Activated CD4-positive, alpha-beta T cell treated with anti-CD3 and anti-CD28 coated beads, Interleukin-2, amount 10 ng/mL, durations not matched to agents 7 days and 5 days (primary cell): ENCODE measurements around the gene KAZALD1. TPM values are rescaled to one million over a fixed set of nuclear protein-coding genes. Genes with fewer than 3 reads are reported as not detected.

Experiments used
- CTCF ChIA-PET: fragments of 350-600 bp; sonication (Branson Sonifier 250); formaldehyde crosslinking; loops from one replicate; lab custom pipeline; 2021; ENCODE audit warnings: antibody characterized with exemption; lab: Charles Lee
- POLR2A ChIA-PET: fragments of 350-600 bp; sonication (Branson Sonifier 250); formaldehyde crosslinking; loops from one replicate; lab custom pipeline; 2021; ENCODE audit warnings: antibody characterized with exemption; lab: Charles Lee
- DNase-seq: peaks from one replicate; pipeline ENCODE4 v3.0.0-alpha.2; 2020
- H3K27ac Mint-ChIP-seq: one replicate; pipeline ENCODE4 v1.8.0; 2021; ENCODE audit warnings: mild to moderate bottlenecking, moderate library complexity, mixed read lengths
- H3K27me3 Mint-ChIP-seq: one replicate; pipeline ENCODE4 v1.8.0; 2021; ENCODE audit warnings: mixed read lengths
- H3K36me3 Mint-ChIP-seq: one replicate; pipeline ENCODE4 v1.8.0; 2021; ENCODE audit warnings: low read depth, mixed read lengths
- H3K4me1 Mint-ChIP-seq: one replicate; pipeline ENCODE4 v1.8.0; 2021; ENCODE audit warnings: mixed read lengths
- H3K4me3 Mint-ChIP-seq: one replicate; pipeline ENCODE4 v1.8.0; 2021; ENCODE audit warnings: mild to moderate bottlenecking, moderate library complexity, mixed read lengths
- H3K9me3 Mint-ChIP-seq: one replicate; pipeline ENCODE4 v1.8.0; 2021; ENCODE audit warnings: mixed read lengths
- total RNA-seq, 2 experiments: library from RNA; stranded (reverse); gene quantifications; one replicate each; pipeline ENCODE4 v1.2.3, GENCODE V29; 2021

KAZALD1 gene
- total RNA-seq, 2 experiments from 2014 or later, result 0.27 to 0.55 TPM

DNA sequence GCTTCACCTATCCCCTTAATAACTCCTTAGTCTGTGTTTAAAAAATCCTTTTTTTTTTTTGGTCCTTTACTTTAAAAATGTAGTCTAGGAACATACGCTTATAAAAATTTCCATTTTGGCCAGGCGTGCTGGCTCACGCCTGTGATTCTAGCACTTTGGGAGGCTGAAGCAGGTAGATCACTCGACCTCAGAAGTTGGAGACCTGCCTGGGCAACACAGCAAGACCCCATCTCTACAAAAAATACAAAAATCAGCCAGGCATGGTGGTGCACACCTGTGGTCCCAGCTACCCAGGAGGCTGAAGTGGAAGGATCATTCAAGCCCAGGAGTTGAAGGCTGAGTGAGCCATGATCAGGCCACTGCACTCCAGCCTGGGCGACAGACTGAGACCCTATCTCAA is 14.8 kb downstream of the KAZALD1 start:
- CTCF ChIA-PET, result interaction anchor here (0.7 to 1.7 kb wide), 4 partner anchors 9 to 34 kb away, joined by 3 to 5 read pairs (median 4); no protein-coding TSS in a partner anchor
- no peak for DNase-seq
- Mint-ChIP-seq H3K27me3 (peaks cover 55% of the 10 kb centered on the region), H3K4me3 (no peak overlapping the region), H3K9me3 (no peaks in the 10 kb centered on the region), H3K36me3 (no peaks in the 10 kb centered on the region), H3K4me1 (peaks cover 1% of the 10 kb centered on the region), H3K27ac (no peak overlapping the region)
- POLR2A ChIA-PET, result no interaction called here

DNA sequence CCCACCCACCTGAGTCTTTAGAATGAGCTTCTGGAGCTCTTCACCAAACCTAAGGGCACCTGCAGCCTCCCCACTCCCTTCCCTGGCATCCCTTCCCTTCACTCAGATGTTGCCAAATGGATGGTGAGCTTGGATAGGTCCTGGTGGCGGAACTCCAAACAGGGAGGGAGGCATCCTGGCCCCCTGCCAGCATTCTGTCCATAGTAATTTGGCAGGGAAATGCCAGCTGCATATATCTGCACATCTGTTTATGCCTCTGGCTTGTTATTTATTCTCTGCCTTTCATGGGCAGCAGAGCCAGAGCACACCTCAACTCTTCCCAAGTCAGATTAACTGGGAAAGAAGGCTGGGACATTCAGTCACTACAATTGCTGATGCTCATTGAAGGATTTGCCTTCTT is 18.1 kb downstream of the KAZALD1 start:
- no peak for DNase-seq
- Mint-ChIP-seq H3K36me3 (no peaks in the 10 kb centered on the region), H3K27me3 (peaks cover 38% of the 10 kb centered on the region), H3K27ac (no peak overlapping the region), H3K9me3 (no peaks in the 10 kb centered on the region), H3K4me3 (no peak overlapping the region), H3K4me1 (peaks cover 1% of the 10 kb centered on the region)
- ChIA-PET CTCF (interaction anchor here (0.7 to 2.1 kb wide), 4 partner anchors 9 to 29 kb away, joined by 3 to 6 read pairs (median 4); no protein-coding TSS in a partner anchor), POLR2A (no interaction called here)

DNA sequence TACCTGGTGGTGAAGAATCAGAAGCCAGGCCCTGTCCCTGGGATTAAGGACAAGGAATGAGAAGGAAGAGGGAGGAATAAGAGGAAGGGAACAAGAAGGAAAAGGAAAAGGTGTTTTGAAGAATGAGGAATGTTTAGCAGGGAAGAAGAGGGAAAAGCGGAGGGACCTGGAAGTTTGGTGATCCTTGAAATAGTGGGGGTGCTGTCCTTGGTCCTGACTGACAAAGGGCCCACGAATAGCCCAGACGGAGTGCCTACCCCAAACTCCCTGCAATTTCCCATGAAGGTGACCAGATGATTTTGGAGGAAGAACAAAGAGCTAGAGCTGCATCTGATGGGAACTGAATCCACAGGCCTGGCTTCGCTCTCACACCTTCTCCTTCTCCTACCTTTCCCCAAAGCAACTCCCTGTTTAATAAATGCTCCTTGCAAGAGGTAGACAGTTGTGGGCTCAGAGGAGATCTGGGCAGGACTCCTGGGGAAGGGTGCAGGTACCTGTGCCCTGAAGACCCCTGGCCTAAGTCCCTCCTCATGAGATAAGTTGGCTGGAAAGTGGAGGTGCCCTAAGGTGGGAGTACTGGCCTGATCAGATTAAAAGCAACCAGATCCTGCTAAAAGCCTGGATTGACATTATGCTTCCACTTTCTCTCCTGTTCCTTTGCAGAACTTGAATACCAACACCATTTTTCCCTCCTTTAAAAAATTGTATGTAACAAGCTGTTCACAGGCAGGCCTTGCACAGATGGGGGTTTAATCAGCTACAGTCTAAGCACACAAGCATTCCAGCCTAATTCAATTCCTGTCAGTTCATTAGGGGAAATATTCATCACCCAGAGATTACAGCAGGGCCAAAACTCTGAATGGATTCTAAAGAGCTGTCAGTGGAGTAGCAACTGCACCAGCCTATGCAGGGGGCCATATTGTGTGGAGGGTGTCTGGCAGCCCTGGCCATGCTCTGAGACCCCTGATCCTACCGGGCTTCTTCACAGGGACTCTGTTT is 19.4 kb downstream of the KAZALD1 start:
- no peak for DNase-seq
- Mint-ChIP-seq H3K36me3 (no peaks in the 10 kb centered on the region), H3K9me3 (no peaks in the 10 kb centered on the region), H3K4me1 (no peaks in the 10 kb centered on the region), H3K27ac (no peak overlapping the region), H3K4me3 (no peak overlapping the region), H3K27me3 (peaks cover 35% of the 10 kb centered on the region)
- POLR2A ChIA-PET, result no interaction called here
- CTCF ChIA-PET, result interaction anchor here (0.7 to 1.2 kb wide), 2 partner anchors 15 to 40 kb away, joined by 3 to 4 read pairs; no protein-coding TSS in a partner anchor

DNA sequence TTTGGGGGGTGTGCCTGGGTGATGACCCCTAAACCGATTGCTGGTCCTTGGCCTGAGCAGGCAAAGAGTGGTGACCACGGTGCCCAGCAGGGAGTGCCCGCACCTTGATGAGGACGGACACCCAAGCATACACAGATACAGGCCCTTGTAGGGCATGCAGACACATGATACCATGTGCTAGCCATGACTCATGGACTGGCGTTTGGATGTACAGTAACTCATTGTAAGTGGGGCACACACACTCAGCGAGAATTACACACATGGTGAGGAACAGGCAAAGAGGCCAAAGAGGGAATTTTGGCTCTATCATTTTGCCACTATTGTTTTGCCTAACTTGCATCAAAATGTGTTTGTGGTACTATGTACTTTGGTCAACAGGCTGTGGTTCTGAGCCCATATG is 24.1 kb downstream of the KAZALD1 start:
- no peak overlapping the region for H3K4me3 Mint-ChIP-seq
- H3K4me1 Mint-ChIP-seq, result no peaks in the 10 kb centered on the region
- ChIA-PET CTCF (interaction anchor here (0.6 to 4.5 kb wide), 4 partner anchors 10 to 518 kb away, joined by 3 to 21 read pairs (median 4); no protein-coding TSS in a partner anchor), POLR2A (no interaction called here)
- H3K36me3 Mint-ChIP-seq, result no peaks in the 10 kb centered on the region
- no peak overlapping the region for H3K27ac Mint-ChIP-seq
- H3K27me3 Mint-ChIP-seq, result peaks cover 48% of the 10 kb centered on the region
- DNase-seq, result no peak
- no peaks in the 10 kb centered on the region for H3K9me3 Mint-ChIP-seq

DNA sequence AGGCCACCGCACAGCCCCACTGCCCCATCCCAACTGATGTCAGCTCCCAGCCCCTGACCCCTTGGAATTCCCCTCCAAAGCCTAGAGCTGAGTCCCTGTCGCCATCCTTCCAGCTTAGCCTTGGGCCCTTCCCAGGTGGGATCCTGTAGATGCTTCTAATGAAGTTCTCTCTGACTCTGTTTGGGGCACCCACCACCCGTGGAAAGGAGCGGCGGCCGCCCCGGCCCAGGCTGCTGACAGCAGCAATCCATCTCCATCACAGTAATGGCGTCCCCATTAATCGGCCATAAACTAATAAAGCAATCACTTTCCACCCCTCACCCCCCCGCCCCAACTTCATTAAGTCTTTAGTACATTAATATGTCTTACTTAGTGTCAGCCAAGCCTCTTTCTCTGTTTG is 25.6 kb downstream of the KAZALD1 start:
- no peak for DNase-seq
- H3K27me3 Mint-ChIP-seq, result peaks cover 50% of the 10 kb centered on the region
- H3K36me3 Mint-ChIP-seq, result no peaks in the 10 kb centered on the region
- ChIA-PET POLR2A (no interaction called here), CTCF (interaction anchor here (1.4 to 4.5 kb wide), 3 partner anchors 8 to 15 kb away, joined by 4 to 21 read pairs (median 6); no protein-coding TSS in a partner anchor)
- H3K9me3 Mint-ChIP-seq, result no peaks in the 10 kb centered on the region
- H3K4me1 Mint-ChIP-seq, result no peaks in the 10 kb centered on the region
- H3K27ac Mint-ChIP-seq, result no peak overlapping the region
- H3K4me3 Mint-ChIP-seq, result no peak overlapping the region

DNA sequence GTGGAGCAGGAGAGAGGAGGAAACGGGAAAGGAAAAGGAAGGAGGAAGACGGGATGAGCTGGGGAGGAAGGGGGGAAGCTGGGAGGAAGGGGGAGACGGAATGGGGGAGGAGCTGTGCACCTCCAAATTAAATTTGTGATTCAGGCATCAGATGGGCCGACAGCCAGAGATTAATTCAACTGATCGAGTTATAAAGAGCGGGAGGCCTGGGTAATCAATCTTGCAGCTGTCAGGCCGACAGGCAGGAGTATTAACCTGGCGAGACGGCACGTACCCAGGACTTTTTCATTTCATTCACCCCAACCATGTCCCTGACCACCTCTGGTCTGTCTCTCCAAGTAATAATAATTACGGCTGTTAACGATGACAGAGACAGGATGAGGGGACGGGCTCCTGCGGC is 26.2 kb downstream of the KAZALD1 start:
- Mint-ChIP-seq H3K4me1 (no peaks in the 10 kb centered on the region), H3K9me3 (no peaks in the 10 kb centered on the region), H3K4me3 (no peak overlapping the region), H3K27me3 (peaks cover 54% of the 10 kb centered on the region), H3K36me3 (no peaks in the 10 kb centered on the region), H3K27ac (no peak overlapping the region)
- CTCF ChIA-PET, result interaction anchor here (0.5 to 2.0 kb wide), 4 partner anchors 9 to 430 kb away, joined by 3 to 6 read pairs (median 4); no protein-coding TSS in a partner anchor
- no peak for DNase-seq
- POLR2A ChIA-PET, result no interaction called here

DNA sequence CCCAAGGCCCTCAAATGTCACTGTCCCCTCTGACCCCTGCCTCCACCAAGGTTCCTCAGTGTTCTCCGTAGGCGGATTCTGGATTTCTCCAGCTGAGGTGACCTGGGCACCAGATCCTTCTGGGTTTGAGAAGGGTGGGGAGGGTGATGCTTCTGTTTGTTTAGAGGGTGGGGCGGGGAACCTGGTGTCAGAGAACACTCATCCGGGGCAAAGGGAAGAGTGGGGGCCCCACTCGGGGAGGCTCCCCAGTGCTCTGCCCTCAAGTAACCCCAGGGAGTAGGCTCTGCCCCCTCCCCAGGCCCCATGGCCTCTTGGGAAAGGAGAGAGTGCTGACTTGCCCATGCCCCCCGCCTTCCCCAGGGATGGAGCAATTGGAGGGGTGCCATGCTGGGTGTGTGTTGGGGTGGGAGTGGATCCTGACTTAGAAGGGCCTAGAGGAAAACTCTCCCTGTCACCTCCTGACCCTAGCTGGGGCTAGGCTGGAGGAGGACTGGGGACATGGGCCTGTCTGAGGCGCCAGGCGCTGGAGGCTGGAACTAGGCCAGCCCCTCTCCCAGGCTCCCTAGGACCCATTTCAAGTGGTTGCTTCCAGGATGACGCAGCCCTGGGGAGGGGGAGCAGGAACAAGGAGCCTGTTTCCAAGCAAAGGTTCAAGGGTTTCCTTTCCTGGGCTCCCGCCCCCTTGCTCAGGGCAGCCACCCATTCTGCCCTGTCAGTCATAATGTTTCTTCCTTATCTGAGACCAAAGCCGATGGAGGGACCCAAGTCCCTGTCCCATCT is 27.9 kb downstream of the KAZALD1 start:
- no peak overlapping the region for H3K27ac Mint-ChIP-seq
- CTCF ChIA-PET, result interaction anchor here (1.1 to 2.0 kb wide), 2 partner anchors 11 to 76 kb away, joined by 3 to 6 read pairs; no protein-coding TSS in a partner anchor
- H3K4me3 Mint-ChIP-seq, result no peak overlapping the region
- no peak for DNase-seq
- H3K9me3 Mint-ChIP-seq, result no peaks in the 10 kb centered on the region
- H3K4me1 Mint-ChIP-seq, result no peaks in the 10 kb centered on the region
- H3K36me3 Mint-ChIP-seq, result no peaks in the 10 kb centered on the region
- POLR2A ChIA-PET, result no interaction called here
- H3K27me3 Mint-ChIP-seq, result peaks cover 49% of the 10 kb centered on the region

DNA sequence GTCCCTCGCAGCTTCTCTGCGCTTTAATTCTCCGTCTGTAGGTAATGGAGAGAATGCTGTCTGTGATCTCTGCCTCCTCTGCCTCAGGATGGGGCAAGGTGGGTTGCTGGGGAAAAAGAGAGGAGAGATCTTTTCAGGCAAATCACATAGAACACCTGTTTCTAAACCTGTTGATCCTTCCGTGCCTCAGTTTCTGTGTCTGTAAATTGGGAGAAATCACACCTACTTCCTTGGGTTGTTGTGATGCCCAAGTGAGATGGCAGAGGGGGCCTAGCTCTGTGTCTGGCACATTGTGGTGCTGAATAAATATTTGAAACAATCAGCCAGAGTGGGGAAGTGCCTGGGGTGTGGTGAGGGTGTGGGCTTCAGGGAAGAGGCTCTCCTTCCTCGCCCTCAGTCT is 28.8 kb downstream of the KAZALD1 start:
- no peaks in the 10 kb centered on the region for H3K4me1 Mint-ChIP-seq
- peaks cover 41% of the 10 kb centered on the region for H3K27me3 Mint-ChIP-seq

DNA sequence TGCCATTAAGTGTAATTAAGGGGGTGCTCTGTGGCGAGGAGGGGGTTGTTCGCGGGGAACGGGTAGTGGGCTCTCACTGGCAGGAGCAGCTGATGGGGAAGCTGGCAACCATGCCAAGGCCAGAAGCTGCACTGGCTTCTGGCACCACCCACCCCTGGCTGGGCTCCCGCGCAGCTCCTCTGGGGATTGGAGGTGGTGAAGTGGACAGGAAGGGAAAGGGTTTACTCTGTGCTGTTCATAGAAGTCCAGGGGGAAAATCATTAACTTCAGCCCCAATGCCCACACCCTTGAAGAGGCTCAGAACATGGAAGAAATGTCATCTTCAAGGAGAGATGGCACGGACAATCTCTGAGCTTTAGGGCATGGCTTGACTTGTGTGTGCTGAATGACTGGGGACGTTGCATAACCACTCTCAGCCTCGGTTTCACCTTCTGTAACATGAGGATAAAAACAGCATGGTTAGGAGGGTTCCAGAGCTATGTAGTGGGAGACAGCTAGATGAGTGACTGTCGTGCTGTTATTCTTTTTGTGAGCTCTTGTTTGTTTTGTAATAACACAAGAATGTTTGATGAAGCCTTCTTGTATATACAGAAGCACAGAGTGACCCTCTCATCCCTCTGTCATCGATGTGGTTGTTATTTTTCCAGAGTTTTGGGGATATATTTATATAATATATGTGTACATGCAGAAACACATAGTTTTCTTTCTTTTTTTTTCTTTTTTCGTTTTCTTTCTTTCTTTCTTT is 29.9 kb downstream of the KAZALD1 start:
- ChIA-PET POLR2A (no interaction called here), CTCF (interaction anchor here (0.6 to 1.0 kb wide), 4 partner anchors 15 to 34 kb away, joined by 3 read pairs; no protein-coding TSS in a partner anchor)
- no peaks in the 10 kb centered on the region for H3K4me1 Mint-ChIP-seq
- no peak for DNase-seq
- H3K4me3 Mint-ChIP-seq, result no peak overlapping the region
- H3K27ac Mint-ChIP-seq, result no peak overlapping the region
- H3K36me3 Mint-ChIP-seq, result no peaks in the 10 kb centered on the region
- H3K9me3 Mint-ChIP-seq, result no peaks in the 10 kb centered on the region
- H3K27me3 Mint-ChIP-seq, result peaks cover 35% of the 10 kb centered on the region

More for the DNA sequence above, 28.8 kb downstream of the KAZALD1 start:
- no peak overlapping the region for H3K4me3 Mint-ChIP-seq
- H3K9me3 Mint-ChIP-seq, result no peaks in the 10 kb centered on the region
- no peaks in the 10 kb centered on the region for H3K36me3 Mint-ChIP-seq
- ChIA-PET CTCF (no interaction called here), POLR2A (no interaction called here)
- H3K27ac Mint-ChIP-seq, result no peak overlapping the region
- no peak for DNase-seq

DNA sequence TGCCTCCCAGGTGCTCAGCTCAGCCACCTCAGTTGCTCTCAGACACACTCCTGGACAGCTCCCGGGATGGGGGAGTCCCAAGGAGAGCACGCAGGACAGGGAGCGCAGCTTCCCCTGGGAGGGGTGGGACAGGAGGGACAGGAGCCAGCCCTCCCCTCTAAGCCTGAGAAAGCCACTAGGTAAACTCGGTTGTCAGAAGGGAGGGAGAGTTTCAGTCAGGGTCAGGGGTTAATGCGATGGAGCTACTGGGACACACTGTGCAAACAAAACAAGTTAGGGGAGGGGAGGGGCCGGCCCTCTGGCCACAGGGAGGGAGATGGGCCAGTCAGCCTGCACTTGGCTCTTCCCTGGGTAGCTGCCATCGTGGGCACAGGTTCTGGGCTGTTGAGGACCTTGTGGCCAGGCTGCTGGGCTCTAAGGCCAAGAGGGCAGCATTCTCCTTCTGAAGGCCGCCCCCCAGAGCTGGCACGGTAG is 31.1 kb downstream of the KAZALD1 start:
- H3K36me3 Mint-ChIP-seq, result no peaks in the 10 kb centered on the region
- CTCF ChIA-PET, result interaction anchor here (0.6 to 6.9 kb wide), 5 partner anchors 9 to 686 kb away, joined by 3 to 90 read pairs (median 5); no protein-coding TSS in a partner anchor
- no peak overlapping the region for H3K4me3 Mint-ChIP-seq
- H3K27ac Mint-ChIP-seq, result no peak overlapping the region
- H3K4me1 Mint-ChIP-seq, result no peaks in the 10 kb centered on the region
- POLR2A ChIA-PET, result no interaction called here
- DNase-seq, result no peak
- H3K9me3 Mint-ChIP-seq, result no peaks in the 10 kb centered on the region
- H3K27me3 Mint-ChIP-seq, result peaks cover 24% of the 10 kb centered on the region

DNA sequence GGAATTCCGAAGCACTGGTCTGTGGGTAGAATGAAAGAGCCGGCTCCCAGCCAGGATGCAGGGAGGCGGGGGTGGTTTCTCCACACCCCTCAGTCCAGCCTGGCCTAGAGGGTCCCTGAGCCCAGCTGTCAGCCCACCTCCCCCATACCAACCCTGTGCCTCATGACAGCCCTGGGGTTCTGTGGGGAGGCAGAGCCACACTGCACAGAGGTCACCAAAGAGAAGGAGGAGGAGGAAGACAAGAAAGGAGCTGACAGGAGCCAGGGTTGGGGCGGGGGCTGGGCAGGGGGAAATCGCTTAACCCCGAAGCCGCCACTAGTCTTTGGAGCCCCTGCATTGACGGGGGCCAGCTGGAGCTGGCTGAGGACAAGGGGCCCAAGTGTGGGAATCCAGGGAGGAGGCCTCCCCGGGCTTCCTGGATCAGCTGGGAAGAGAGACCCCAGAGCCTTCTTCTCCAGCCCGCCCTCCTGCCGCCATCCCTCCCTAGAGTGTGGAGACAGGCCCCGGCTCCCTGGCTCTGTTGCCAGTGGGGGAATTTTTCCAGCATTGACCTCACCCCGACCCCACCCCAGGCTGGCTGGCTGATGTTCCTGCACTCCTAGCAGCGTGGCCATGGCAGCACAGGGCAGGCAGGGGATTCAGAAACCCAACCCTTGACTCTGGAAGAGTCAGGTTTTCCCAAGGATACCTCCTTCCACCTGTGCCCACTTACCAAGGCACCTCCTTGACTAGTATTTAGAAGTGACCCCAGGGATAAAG is 32.5 kb downstream of the KAZALD1 start:
- DNase-seq, result no peak
- peaks cover 12% of the 10 kb centered on the region for H3K27me3 Mint-ChIP-seq
- no peaks in the 10 kb centered on the region for H3K36me3 Mint-ChIP-seq
- ChIA-PET POLR2A (no interaction called here), CTCF (interaction anchor here (1.4 to 6.9 kb wide), 4 partner anchors 18 to 52 kb away, joined by 4 to 90 read pairs (median 11); no protein-coding TSS in a partner anchor)
- H3K27ac Mint-ChIP-seq, result no peak overlapping the region
- no peaks in the 10 kb centered on the region for H3K4me1 Mint-ChIP-seq
- H3K9me3 Mint-ChIP-seq, result no peaks in the 10 kb centered on the region
- no peak overlapping the region for H3K4me3 Mint-ChIP-seq
